WERI-Rb-1 (cell line): Measurements from ENCODE around the gene NANOS2.
"Not testable (repeated sequence)": the region's sequence is repeated elsewhere in the genome, so short reads cannot be mapped to it uniquely, and the experiment has no call there.

ENCODE experiments used
- DNase-seq: peaks from one replicate; pipeline ENCODE4 v3.0.0-alpha.2; 2020
- H3K27ac ChIP-seq: fragments of 250-450 bp; sonication (Bioruptor Pico); 2 replicates; pipeline ENCODE4 v1.5.1; 2020; ENCODE audit warnings: mild to moderate bottlenecking, moderate library complexity
- H3K27me3 ChIP-seq: fragments of 250-450 bp; sonication (Bioruptor Pico); 2 replicates; pipeline ENCODE4 v1.5.1; 2021; ENCODE audit warnings: mild to moderate bottlenecking, low read depth, moderate library complexity; ENCODE audit not compliant: insufficient read depth, severe bottlenecking
- H3K36me3 ChIP-seq: fragments of 250-450 bp; sonication (Bioruptor Pico); 2 replicates; pipeline ENCODE4 v1.5.1; 2020; ENCODE audit warnings: mild to moderate bottlenecking, moderate library complexity
- H3K4me3 ChIP-seq: 2 replicates; pipeline ENCODE4 v1.5.1; 2011; ENCODE audit warnings: low read depth, mild to moderate bottlenecking, control low read depth, low read length
- H3K9me3 ChIP-seq: fragments of 250-450 bp; sonication (Bioruptor Pico); 2 replicates; pipeline ENCODE4 v1.5.1; 2021; ENCODE audit warnings: mild to moderate bottlenecking, moderate library complexity; ENCODE audit not compliant: severe bottlenecking
- TF ChIP-seq, protein P1 (sequence below): IDR thresholded peaks from 2 replicates; pipeline ENCODE4 v1.5.1; 2011; ENCODE audit warnings: low read depth, mild to moderate bottlenecking, control low read depth, inconsistent platforms, low read length

The NANOS2 gene

GRCh38 chr19:45873219-45873772 lies 41.3 kb downstream of the NANOS2 start:
- Histone ChIP-seq H3K4me3 (no peak overlapping the region), H3K27me3 (no peaks in the 10 kb centered on the region), H3K27ac (no peak overlapping the region; the same call in 1 of the 2 replicates), H3K9me3 (no peaks in the 10 kb centered on the region), H3K36me3 (no peaks in the 10 kb centered on the region; the same call in 1 of the 2 replicates)
- TF ChIP-seq, protein P1, sequence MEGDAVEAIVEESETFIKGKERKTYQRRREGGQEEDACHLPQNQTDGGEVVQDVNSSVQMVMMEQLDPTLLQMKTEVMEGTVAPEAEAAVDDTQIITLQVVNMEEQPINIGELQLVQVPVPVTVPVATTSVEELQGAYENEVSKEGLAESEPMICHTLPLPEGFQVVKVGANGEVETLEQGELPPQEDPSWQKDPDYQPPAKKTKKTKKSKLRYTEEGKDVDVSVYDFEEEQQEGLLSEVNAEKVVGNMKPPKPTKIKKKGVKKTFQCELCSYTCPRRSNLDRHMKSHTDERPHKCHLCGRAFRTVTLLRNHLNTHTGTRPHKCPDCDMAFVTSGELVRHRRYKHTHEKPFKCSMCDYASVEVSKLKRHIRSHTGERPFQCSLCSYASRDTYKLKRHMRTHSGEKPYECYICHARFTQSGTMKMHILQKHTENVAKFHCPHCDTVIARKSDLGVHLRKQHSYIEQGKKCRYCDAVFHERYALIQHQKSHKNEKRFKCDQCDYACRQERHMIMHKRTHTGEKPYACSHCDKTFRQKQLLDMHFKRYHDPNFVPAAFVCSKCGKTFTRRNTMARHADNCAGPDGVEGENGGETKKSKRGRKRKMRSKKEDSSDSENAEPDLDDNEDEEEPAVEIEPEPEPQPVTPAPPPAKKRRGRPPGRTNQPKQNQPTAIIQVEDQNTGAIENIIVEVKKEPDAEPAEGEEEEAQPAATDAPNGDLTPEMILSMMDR, result no peak
- DNase-seq, result no peak

GRCh38 chr19:45872095-45872919 lies 42.3 kb downstream of the NANOS2 start:
- TF ChIP-seq, protein P1, result no peak
- DNase-seq, result no peak
- Histone ChIP-seq H3K9me3 (no peaks in the 10 kb centered on the region), H3K4me3 (no peak overlapping the region), H3K27me3 (no peaks in the 10 kb centered on the region), H3K36me3 (no peaks in the 10 kb centered on the region; the same call in 1 of the 2 replicates), H3K27ac (no peak overlapping the region)

- H3K4me3 ChIP-seq, result no peak overlapping the region
- H3K27me3 ChIP-seq, result no peaks in the 10 kb centered on the region
- H3K36me3 ChIP-seq, result no peaks in the 10 kb centered on the region; the same call in 1 of the 2 replicates
- no peak for DNase-seq
- TF ChIP-seq, protein P1, result no peak
- H3K27ac ChIP-seq, result no peak overlapping the region
- H3K9me3 ChIP-seq, result no peaks in the 10 kb centered on the region
Measured at GRCh38 chr19:45870798-45871197, 43.8 kb downstream of the NANOS2 start.

DNA sequence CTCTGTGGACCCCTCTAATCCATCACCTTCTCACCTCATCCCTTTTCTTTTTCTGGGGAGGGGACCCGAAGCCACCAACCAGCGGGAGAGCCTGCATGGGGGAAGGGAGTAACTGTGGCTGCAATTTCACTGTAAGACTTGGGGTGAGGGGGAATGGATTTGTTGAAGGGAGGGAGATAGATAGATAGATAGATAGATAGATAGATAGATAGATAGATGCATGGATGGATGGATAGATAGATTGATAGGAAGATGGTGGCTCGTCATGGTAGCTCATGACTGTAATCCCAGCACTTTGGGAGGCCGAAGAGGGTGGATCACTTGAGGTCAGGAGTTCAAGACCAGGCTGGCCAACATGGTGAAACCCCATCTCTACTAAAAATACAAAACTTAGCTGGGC lies 47.3 kb downstream of the NANOS2 start:
- not testable (repeated sequence) for H3K36me3 ChIP-seq, DNase-seq, H3K27ac ChIP-seq, H3K4me3 ChIP-seq, H3K9me3 ChIP-seq, H3K27me3 ChIP-seq

GRCh38 chr19:45866400-45867176 lies 48.0 kb downstream of the NANOS2 start:
- Histone ChIP-seq H3K36me3 (no peaks in the 10 kb centered on the region), H3K9me3 (no peaks in the 10 kb centered on the region), H3K27me3 (no peaks in the 10 kb centered on the region), H3K4me3 (no peak overlapping the region), H3K27ac (no peak overlapping the region)
- TF ChIP-seq, protein P1, result no peak
- no peak for DNase-seq

DNA sequence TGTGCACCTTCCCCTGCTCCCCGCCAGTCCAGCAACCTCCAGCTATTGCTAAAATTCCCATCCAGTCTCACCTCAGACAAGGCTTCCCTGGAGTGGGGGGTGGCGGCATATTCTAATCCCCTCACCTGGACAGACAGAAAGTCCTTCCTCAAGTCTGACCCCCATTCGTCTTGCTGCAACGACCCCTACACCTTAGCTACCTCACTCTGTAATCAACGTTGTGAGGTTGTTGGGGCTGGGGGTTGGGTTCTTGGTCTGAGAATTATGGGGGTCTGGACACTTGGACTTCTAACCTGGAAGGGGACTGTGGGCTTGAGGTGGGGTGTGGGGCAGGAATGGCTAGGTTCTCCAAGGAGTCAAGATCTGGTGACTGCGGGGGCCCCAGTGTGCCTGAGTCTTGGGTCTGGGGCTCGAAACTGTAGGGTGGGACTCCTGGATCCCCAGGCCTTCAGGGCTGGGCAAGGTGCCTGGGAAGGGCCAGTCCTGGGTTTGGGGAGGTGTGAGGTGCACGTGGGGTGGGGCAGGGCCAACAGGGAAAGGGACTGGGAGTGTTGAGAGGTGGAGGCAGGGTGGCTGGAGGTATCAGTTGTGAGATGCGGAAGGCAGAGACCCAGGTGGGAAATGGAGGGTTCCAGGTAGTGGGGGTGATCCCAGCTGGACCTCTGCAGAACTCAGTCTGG lies 49.2 kb downstream of the NANOS2 start:
- Histone ChIP-seq H3K27me3 (no peaks in the 10 kb centered on the region), H3K27ac (no peak overlapping the region), H3K9me3 (no peaks in the 10 kb centered on the region), H3K36me3 (peaks cover 7% of the 10 kb centered on the region; the same call in 1 of the 2 replicates), H3K4me3 (no peak overlapping the region)
- no peak for DNase-seq
- TF ChIP-seq, protein P1, result no peak
